ENCODE measurements around the gene GNAZ. TPM values are rescaled to one million over a fixed set of nuclear protein-coding genes. Genes with fewer than 3 reads are reported as not detected.
A peak's percentile ranks its signal among the peaks of the same experiment; 100 is the strongest.

GNAZ gene
- total RNA-seq, 1 experiment from 2014 or later: 11.1 TPM

GRCh38 chr22:23110922-23111527, 40.7 kb downstream of the GNAZ start:
- ChIA-PET CTCF (no interaction called here), RAD21 (ENCODE audit: low non-redundant PET in 1 of 2, low total read pairs in 2 of 2, uncharacterized antibody in 2 of 2, unreplicated experiment in 2 of 2) (no interaction called here), POLR2A (no interaction called here)
- ATAC-seq: 0 out of 2 replicates have a peak, but pooled peaks have one; percentile 24
- no peak overlapping the region for H3K4me2 ChIP-seq (ENCODE audit: low read length)
- no peak overlapping the region for H2AFZ ChIP-seq (ENCODE audit: low read depth, low read length, poor library complexity, severe bottlenecking)
- no peak overlapping the region for H3K27ac ChIP-seq (ENCODE audit: low read depth, low read length)
- TF ChIP-seq POLR2AphosphoS5 (IDR thresholded peaks at IDR 0.05; ENCODE audit: low read depth, low read length) (no peak), EZH2phosphoT487 (IDR thresholded peaks at IDR 0.05; ENCODE audit: borderline replicate concordance) (no peak), JUND (IDR thresholded peaks at IDR 0.05) (no peak), CTCF (IDR thresholded peaks at IDR 0.05 in 2 of 3, conservative IDR thresholded peaks at IDR 0.05 in 1 of 3; ENCODE audit: borderline replicate concordance in 1 of 3, insufficient read depth in 1 of 3, low read depth in 2 of 3, low read length in 2 of 3) (no peak), EZH2 (IDR thresholded peaks at IDR 0.05) (no peak), SIN3A (IDR thresholded peaks at IDR 0.05; ENCODE audit: low read depth) (no peak), SP1 (IDR thresholded peaks at IDR 0.05; ENCODE audit: low read depth) (no peak), TCF7L2 (IDR thresholded peaks at IDR 0.05; ENCODE audit: borderline replicate concordance, extremely low read depth, insufficient read depth, insufficient read length) (no peak), CBX3 (IDR thresholded peaks at IDR 0.05; ENCODE audit: low read depth) (no peak), YY1 (IDR thresholded peaks at IDR 0.05; ENCODE audit: extremely low read depth, insufficient replicate concordance, low read depth, low read length) (no peak), ELF1 (IDR thresholded peaks at IDR 0.05; ENCODE audit: borderline replicate concordance, low read depth) (no peak), ZFX (IDR thresholded peaks at IDR 0.05) (no peak)
- TF ChIP-seq, protein P1, sequence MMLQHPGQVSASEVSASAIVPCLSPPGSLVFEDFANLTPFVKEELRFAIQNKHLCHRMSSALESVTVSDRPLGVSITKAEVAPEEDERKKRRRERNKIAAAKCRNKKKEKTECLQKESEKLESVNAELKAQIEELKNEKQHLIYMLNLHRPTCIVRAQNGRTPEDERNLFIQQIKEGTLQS (IDR thresholded peaks at IDR 0.05): no peak
- BruUV-seq (replicated peaks): no TSS peak
- H3K9me3 ChIP-seq (ENCODE audit: control insufficient read depth in 1 of 2, insufficient read depth in 1 of 2, low read depth in 1 of 2, low read length in 2 of 2): no peaks in the 10 kb centered on the region
- H3K79me2 ChIP-seq (ENCODE audit: insufficient read depth, low read length): no peaks in the 10 kb centered on the region
- H3K4me1 ChIP-seq (ENCODE audit: control insufficient read depth in 1 of 2, insufficient read depth in 2 of 2, low read length in 2 of 2): peaks cover 0 to 6% of the 10 kb centered on the region in 2 experiments; a peak in 1 of 4 replicates
- H3K4me3 ChIP-seq (replicated peaks in 1 of 2; ENCODE audit: low read depth in 1 of 2, low read length in 2 of 2): no peak overlapping the region
- no peaks in the 10 kb centered on the region for H4K20me1 ChIP-seq (ENCODE audit: insufficient read depth)
- DNase-seq (ENCODE audit: low read depth, low spot score): no peak
- no peaks in the 10 kb centered on the region for H3K27me3 ChIP-seq (ENCODE audit: insufficient read depth, low read length)
- no peaks in the 10 kb centered on the region for H3K9me2 ChIP-seq (ENCODE audit: insufficient read depth)
- H3K36me3 ChIP-seq (ENCODE audit: control insufficient read depth in 1 of 2, insufficient read depth in 2 of 2, low read length in 2 of 2): no peaks in the 10 kb centered on the region
- intact Hi-C loops (cut with micrococcal nuclease): no loop called here
- H3K9ac ChIP-seq (ENCODE audit: low read length): no peak overlapping the region

Measured in HCT116 (cell line).